ENCODE measurements around the gene NAGPA.

The NAGPA gene

GRCh38 chr16:5026664-5027063 is 7.1 kb downstream of the NAGPA start:
- no peak for DNase-seq

- no peak for DNase-seq
Measured at GRCh38 chr16:5025171-5025632, 8.5 kb downstream of the NAGPA start.

GRCh38 chr16:5024632-5025031 is 9.1 kb downstream of the NAGPA start:
- no peak for DNase-seq

- DNase-seq: no peak
Measured at GRCh38 chr16:5022521-5022920, 11.2 kb downstream of the NAGPA start.

GRCh38 chr16:5020551-5020950 is 13.2 kb downstream of the NAGPA start:
- DNase-seq: no peak

GRCh38 chr16:5019775-5020174 is 14.0 kb downstream of the NAGPA start:
- no peak for DNase-seq

GRCh38 chr16:5018793-5019192 is 14.9 kb downstream of the NAGPA start:
- no peak for DNase-seq

GRCh38 chr16:5017678-5017969 is 16.1 kb downstream of the NAGPA start:
- DNase-seq: no peak

- no peak for DNase-seq
Measured at GRCh38 chr16:5016967-5017677, 16.6 kb downstream of the NAGPA start.

- DNase-seq: no peak
Measured at GRCh38 chr16:5015887-5016286, 17.8 kb downstream of the NAGPA start.

- no peak for DNase-seq
Measured at GRCh38 chr16:5015351-5015750, 18.4 kb downstream of the NAGPA start.

- DNase-seq: no peak
Measured at GRCh38 chr16:5012887-5013286, 20.8 kb downstream of the NAGPA start.

GRCh38 chr16:5011637-5012036 is 22.1 kb downstream of the NAGPA start:
- no peak for DNase-seq

- DNase-seq: no peak
Measured at GRCh38 chr16:5010576-5011329, 23.0 kb downstream of the NAGPA start.

GRCh38 chr16:5008311-5008731 is 25.4 kb downstream of the NAGPA start:
- DNase-seq: no peak

- DNase-seq: no peak
Measured at GRCh38 chr16:5007256-5007655, 26.5 kb downstream of the NAGPA start.

GRCh38 chr16:5006348-5007193 is 27.2 kb downstream of the NAGPA start:
- no peak for DNase-seq

GRCh38 chr16:5005916-5006315 is 27.8 kb downstream of the NAGPA start:
- no peak for DNase-seq

GRCh38 chr16:5004311-5004710 is 29.4 kb downstream of the NAGPA start:
- no peak for DNase-seq

GRCh38 chr16:5003828-5004227 is 29.9 kb downstream of the NAGPA start:
- DNase-seq: no peak

GRCh38 chr16:5003211-5003610 is 30.5 kb downstream of the NAGPA start:
- DNase-seq: no peak

GRCh38 chr16:5002699-5003143 is 31.0 kb downstream of the NAGPA start:
- no peak for DNase-seq

- DNase-seq: no peak
Measured at GRCh38 chr16:5001986-5002385, 31.7 kb downstream of the NAGPA start.

- DNase-seq: peak; percentile 20
Measured at GRCh38 chr16:5001571-5001970, 32.2 kb downstream of the NAGPA start.
